A673 (cell line): ENCODE data around the gene OR6S1. TPM values are rescaled to one million over a fixed set of nuclear protein-coding genes. Genes with fewer than 3 reads are reported as not detected.

Source experiments
- BruUV-seq: library from RNA; stranded (reverse); fragments of 400-500 nt; replicated peaks from 2 replicates; lab custom pipeline; 2021; lab: Mats Ljungman, UMichigan
- CTCF ChIA-PET: fragments of 300-600 bp; sonication (Branson Sonifier 250); formaldehyde crosslinking; loops from one replicate; lab custom pipeline; 2022; ENCODE audit warnings: antibody characterized with exemption; lab: Charles Lee
- POLR2A ChIA-PET: fragments of 300-600 bp; sonication (Branson Sonifier 250); formaldehyde crosslinking; loops from one replicate; lab custom pipeline; 2022; ENCODE audit warnings: antibody characterized with exemption; ENCODE audit not compliant: low non-redundant PET; lab: Charles Lee
- DNase-seq: peaks from one replicate; pipeline ENCODE4 v3.0.0-alpha.2; 2015; ENCODE audit warnings: low spot score
- H3K27ac ChIP-seq: fragments of 200-600 bp; sonication (generic); 2 replicates; pipeline ENCODE4 v1.5.1; 2016; ENCODE audit warnings: mixed run types, low read depth, mild to moderate bottlenecking, mixed read lengths, antibody characterized with exemption, low read length; ENCODE audit not compliant: poor library complexity, severe bottlenecking
- H3K27me3 ChIP-seq: fragments of 200-600 bp; sonication (generic); replicated peaks from 2 replicates; pipeline ENCODE4 v1.6.1; 2017; ENCODE audit warnings: mixed run types, low read depth, mild to moderate bottlenecking, mixed read lengths, antibody characterized with exemption, low read length; ENCODE audit not compliant: insufficient read depth, poor library complexity
- H3K36me3 ChIP-seq: fragments of 200-600 bp; sonication (generic); 2 replicates; pipeline ENCODE4 v1.6.1; 2016; ENCODE audit warnings: mixed run types, mild to moderate bottlenecking, mixed read lengths, antibody characterized with exemption, low read length; ENCODE audit not compliant: insufficient read depth, poor library complexity, severe bottlenecking
- H3K4me1 ChIP-seq: fragments of 200-600 bp; sonication (generic); 2 replicates; pipeline ENCODE4 v1.6.1; 2017; ENCODE audit warnings: mixed run types, mild to moderate bottlenecking, mixed read lengths, antibody characterized with exemption, low read length; ENCODE audit not compliant: insufficient read depth, poor library complexity, severe bottlenecking
- H3K4me3 ChIP-seq: fragments of 200-600 bp; sonication (generic); 2 replicates; pipeline ENCODE4 v1.5.1; 2016; ENCODE audit warnings: low read depth, mixed run types, mild to moderate bottlenecking, mixed read lengths, low read length; ENCODE audit not compliant: poor library complexity, severe bottlenecking
- H3K9me3 ChIP-seq: fragments of 200-600 bp; sonication (generic); 2 replicates; pipeline ENCODE4 v1.6.1; 2016; ENCODE audit warnings: mixed run types, low read depth, mild to moderate bottlenecking, mixed read lengths, antibody characterized with exemption, low read length; ENCODE audit not compliant: poor library complexity, severe bottlenecking
- CTCF ChIP-seq: fragments of 300-800, 200-600 bp; sonication (generic); conservative IDR thresholded peaks from 2 replicates; pipeline ENCODE4 v1.5.1; 2017; ENCODE audit warnings: low read depth, mild to moderate bottlenecking, antibody characterized with exemption, low read length, moderate library complexity, mixed read lengths
- EZH2 ChIP-seq: fragments of 200-600 bp; sonication (generic); IDR thresholded peaks from 2 replicates; pipeline ENCODE4 v1.6.1; 2017; ENCODE audit warnings: borderline replicate concordance, low read depth, mild to moderate bottlenecking, mixed read lengths, antibody characterized with exemption, low read length; ENCODE audit not compliant: poor library complexity, severe bottlenecking
- intact Hi-C: fragments of 100-400 bp; cut with micrococcal nuclease; formaldehyde crosslinking; loops from one replicate; pipeline ENCODE4 v1.10.0; 2022; ENCODE audit not compliant: unreplicated experiment
- total RNA-seq: library from RNA; stranded (reverse); gene quantifications from 2 replicates; pipeline ENCODE4 v1.2.3, GENCODE V29; 2021

Gene OR6S1
- total RNA-seq, 1 experiment from 2014 or later, result not detected

GRCh38 chr14:20617138-20618003 is 24.1 kb downstream of the OR6S1 start:
- Histone ChIP-seq H3K4me3 (no peak overlapping the region), H3K4me1 (peaks cover 4% of the 10 kb centered on the region), H3K27ac (no peak overlapping the region), H3K36me3 (no peaks in the 10 kb centered on the region), H3K27me3 (no peaks in the 10 kb centered on the region), H3K9me3 (no peaks in the 10 kb centered on the region)
- CTCF ChIA-PET, result no interaction called here
- no peak for TF ChIP-seq CTCF
- TF ChIP-seq EZH2, result no peak
- POLR2A ChIA-PET, result no interaction called here
- no peak for DNase-seq
- intact Hi-C loops, result no loop called here
- BruUV-seq, result no TSS peak

GRCh38 chr14:20615996-20616395 is 25.5 kb downstream of the OR6S1 start:
- ChIA-PET CTCF (no interaction called here), POLR2A (no interaction called here)
- H3K4me3 ChIP-seq, result no peak overlapping the region
- BruUV-seq, result no TSS peak
- peaks cover 4% of the 10 kb centered on the region for H3K4me1 ChIP-seq
- TF ChIP-seq CTCF (no peak), EZH2 (no peak)
- intact Hi-C loops, result no loop called here
- H3K27me3 ChIP-seq, result no peaks in the 10 kb centered on the region
- H3K9me3 ChIP-seq, result no peaks in the 10 kb centered on the region
- H3K27ac ChIP-seq, result no peak overlapping the region
- no peaks in the 10 kb centered on the region for H3K36me3 ChIP-seq
- no peak for DNase-seq

GRCh38 chr14:20614038-20614840 is 27.3 kb downstream of the OR6S1 start:
- intact Hi-C loops, result loop anchor here (5.0 kb wide), 1 partner anchor 157 kb away; the partner anchor contains the start of gene APEX1
- Histone ChIP-seq H3K4me1 (peaks cover 10% of the 10 kb centered on the region), H3K27ac (peak overlapping the region; percentile 45), H3K9me3 (no peaks in the 10 kb centered on the region), H3K27me3 (no peaks in the 10 kb centered on the region), H3K4me3 (peak overlapping the region; percentile 52), H3K36me3 (no peaks in the 10 kb centered on the region)
- CTCF ChIA-PET, result interaction anchor here (0.6 to 1.3 kb wide), 2 partner anchors 69 to 220 kb away, joined by 3 to 5 read pairs; partner anchors contain the start of gene RNASE4
- no TSS peak for BruUV-seq
- DNase-seq, result no peak
- POLR2A ChIA-PET, result no interaction called here
- TF ChIP-seq CTCF (no peak), EZH2 (no peak)
